NOMO-1 (cell line): ENCODE results near the gene TEAD1.
A peak's percentile ranks its signal among the peaks of the same experiment; 100 is the strongest.

Source experiments
- DNase-seq, 2 experiments: peaks; one replicate each; lab custom pipeline; 2025; ENCODE audit not compliant: unreplicated experiment in 2 of 2; lab: John Stamatoyannopoulos, UW

TEAD1 gene

GRCh38 chr11:12964650-12965049 is 290.4 kb downstream of the TEAD1 start:
- DNase-seq: no peak

DNA sequence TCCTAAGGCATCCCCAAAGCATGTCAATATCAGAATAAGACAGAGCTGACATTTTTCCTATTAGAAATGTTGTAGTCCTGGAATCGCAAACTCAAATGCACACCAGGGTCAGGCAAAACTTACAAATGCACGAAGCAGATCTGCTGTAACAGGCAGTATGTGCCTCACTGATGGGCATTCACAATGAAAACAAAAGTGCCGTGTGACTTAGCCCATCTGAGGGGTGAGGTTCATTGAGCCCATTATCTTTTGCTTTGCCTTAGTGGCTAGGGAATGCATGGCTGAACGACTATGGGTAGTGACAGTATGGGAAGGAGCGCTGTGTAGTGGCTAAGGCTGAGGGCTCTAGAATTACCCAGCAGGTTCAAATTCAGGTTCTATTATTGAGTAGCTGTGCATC is 291.8 kb downstream of the TEAD1 start:
- DNase-seq: no peak

DNA sequence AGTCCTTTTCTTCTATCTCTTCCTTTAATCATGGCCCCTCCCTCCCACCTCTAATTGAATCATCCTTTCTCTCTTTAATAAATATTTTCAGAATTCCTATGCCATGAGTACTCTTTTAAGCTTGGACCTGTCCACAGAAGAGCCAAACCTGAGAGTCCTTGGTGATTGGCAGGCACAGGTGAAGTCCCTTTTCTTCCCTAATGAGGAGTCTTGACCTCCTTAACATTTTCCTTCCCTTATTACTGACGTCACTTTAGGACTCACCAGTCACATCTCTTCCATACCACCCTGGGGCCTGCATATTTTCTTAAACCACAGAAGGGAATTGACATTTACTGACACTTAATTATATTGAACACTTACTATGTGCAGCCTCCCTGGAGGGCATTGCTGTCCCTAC is 293.9 kb downstream of the TEAD1 start:
- DNase-seq: no peak

DNA sequence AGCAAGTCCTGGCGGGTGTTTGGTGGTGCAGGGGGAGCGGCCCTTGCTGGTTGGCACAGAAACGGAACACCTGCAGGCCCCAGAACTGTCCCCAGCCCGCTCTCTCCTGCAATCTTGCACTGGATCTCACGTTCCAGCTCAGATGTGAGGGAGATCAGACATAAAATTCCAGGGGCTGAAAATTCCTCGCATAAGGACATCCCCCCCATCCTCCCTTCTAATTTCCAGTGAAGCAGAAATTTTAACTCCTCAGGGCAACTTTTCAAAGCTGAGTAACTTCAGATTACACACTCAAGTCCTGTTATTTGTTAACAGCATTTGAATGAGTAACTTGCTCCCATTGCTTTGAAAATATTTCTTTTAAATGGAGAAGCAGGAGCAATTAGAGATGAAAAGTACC is 294.6 kb downstream of the TEAD1 start:
- no peak for DNase-seq

- no peak for DNase-seq
Observed at GRCh38 chr11:12971955-12972354, 297.7 kb downstream of the TEAD1 start.

DNA sequence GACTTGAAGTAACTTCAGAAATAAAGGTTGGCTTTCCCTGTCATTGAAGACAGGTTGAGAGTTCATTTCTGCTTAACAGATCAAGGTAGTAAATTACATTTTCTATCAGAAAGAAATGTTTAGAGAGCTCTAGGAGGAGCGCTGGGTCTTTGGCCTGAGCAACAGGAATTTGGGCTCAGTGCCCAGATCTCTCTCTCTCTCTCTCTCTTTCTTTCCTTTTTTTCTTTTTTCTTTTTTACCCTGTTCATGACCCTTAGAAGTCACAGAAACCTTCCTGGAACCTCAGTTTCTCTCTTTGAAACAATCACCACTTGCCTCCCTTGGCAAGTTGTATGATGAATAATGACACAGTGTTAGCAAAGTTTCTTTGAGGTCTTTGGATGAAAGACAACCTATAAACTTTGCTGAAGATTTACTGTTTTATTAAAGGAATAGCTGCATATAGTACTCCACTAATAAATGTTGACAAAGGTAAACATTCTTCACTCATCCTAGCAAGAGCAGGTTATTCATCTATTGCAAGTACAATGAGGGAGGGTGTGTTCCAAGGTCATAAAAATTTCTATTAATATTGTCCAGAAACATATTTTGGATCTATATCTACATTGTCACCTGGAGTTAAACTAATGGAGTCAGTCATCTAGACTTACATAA is 299.4 kb downstream of the TEAD1 start:
- DNase-seq: no peak

- DNase-seq: peak; percentile 47 to 84
Observed at GRCh38 chr11:12975195-12975594, 301.0 kb downstream of the TEAD1 start.

GRCh38 chr11:12979928-12980689 is 305.9 kb downstream of the TEAD1 start:
- DNase-seq: peak; percentile 19 to 87

DNA sequence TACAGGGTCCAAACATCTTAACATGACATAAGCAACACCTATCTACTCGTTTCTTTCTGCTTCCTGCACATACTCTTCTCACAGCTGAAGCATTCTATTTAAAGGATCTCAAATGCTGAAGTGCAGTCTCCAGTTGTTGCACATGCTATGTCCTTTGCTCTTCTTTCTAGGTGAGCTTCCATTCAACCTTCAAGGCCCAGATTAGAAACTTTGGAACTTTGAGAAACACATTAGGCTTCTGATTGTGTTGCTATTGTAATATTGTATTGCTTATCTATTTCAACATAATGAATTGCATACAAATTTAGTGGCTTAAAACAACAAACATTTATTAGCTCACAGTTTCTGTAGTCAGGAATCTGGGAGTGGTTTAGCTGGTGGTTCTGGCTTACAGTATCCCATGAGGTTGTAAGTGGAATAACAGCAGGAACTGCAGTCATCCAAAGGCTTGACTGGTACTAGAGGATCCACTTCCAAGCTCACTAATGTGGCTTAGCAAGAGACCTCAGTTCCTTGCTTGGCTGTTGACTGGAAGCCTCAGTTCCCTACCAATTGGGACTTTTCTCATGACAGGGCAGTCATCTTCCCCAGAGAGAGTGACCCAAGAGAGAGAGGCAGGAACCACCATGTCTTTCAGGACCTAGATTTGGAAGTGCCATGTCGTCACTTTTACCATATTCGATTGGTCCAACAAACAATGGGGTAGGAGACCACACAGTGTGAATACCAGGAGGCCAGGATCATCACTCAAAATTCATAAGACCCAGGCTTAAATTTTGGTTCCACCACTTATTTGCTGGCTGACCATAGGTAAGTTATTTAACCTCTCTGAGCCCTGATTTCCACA is 307.7 kb downstream of the TEAD1 start:
- DNase-seq: no peak

DNA sequence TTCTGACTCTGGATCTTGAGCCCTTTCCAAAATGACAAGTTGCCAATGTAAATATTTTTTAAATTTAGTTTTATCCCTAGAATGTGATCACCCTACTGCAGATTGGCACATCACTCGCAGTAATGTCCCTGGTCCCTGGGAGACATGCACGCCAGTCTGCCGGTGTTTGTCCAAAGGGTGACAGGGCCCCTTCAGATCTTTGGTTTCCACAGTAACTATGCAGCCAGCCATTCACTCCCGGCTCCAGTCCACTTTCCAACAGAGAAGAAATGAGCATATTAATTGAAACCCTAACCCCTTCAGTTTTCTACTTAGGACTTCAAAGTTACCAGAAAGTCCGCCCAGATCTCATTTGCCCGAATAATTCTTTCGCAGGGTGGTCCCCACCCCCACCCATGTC is 309.1 kb downstream of the TEAD1 start:
- DNase-seq: no peak

DNA sequence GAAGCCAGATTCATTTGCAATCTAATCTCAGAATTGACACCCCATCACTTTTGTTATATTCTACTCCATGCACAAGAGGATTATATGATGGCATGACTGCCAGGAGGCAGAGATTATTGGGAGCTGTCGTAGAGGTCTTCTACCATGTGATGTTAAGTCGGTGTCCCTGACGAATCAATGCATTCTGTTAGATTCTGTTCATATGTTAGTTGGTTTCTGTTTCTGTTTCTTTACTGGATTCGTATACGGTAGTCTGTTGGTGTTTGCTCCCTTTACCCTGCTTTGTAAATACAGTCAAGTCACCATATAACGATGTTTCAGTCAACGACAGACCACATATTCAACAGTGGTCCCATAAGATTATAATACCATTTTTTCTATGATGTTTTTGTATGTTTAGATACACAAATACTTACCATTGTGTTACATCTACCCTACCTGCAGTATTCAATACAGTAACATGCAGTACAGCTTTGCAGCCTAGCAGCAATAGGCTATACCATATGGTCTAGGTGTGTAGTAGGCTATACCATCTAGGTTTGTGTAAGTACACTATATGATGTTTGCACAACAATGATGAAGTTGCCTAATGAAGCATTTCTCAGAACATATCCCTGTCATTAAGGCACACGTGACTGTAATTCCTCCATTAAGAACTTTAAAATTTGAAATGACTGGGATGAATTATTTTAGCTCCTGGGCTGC is 312.1 kb downstream of the TEAD1 start:
- no peak for DNase-seq

- DNase-seq: peak; percentile 18 to 53
Observed at GRCh38 chr11:12989428-12990161, 315.4 kb downstream of the TEAD1 start.

DNA sequence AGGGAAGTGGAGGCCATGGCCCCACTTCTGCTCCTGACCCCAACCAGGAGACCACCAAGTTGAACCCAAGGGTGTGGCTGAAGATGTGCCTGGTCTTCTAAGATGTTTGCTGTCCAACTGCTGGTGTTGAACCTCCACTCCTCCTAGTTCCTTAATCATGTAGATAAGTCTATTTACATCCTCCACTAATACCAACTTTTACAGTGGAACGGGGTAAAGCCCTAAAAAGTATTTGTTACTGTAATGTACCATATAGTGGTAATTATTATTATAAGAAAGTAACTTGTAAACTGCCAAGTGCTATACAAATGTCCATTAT is 315.9 kb downstream of the TEAD1 start:
- DNase-seq: no peak

DNA sequence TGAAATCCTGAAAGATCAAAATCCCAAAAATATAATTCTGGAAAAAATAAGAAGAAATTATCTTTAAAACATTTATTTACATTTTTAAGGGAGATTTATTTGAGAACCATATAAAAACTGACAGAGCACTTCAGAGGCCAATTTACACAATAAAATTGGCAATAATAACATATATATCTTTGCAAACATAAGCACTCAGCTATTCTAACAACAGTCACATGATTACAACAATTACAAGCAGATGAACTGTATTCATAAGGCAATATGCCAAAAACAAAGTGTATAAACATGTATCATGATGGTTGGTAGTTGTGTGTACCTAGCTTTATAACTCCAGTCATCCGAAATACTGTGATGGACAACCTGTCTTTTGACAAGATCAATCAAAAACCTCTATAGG is 317.2 kb downstream of the TEAD1 start:
- no peak for DNase-seq

- DNase-seq: no peak
Observed at GRCh38 chr11:12993626-12994025, 319.4 kb downstream of the TEAD1 start.
